Mucosa of gallbladder (tissue), 1 donor: ENCODE results near the gene ZDHHC14. TPM values are rescaled to one million over a fixed set of nuclear protein-coding genes. Genes with fewer than 3 reads are reported as not detected.
"Not testable (repeated sequence)": the region's sequence is repeated elsewhere in the genome, so short reads cannot be mapped to it uniquely, and the experiment has no call there.

ENCODE experiments used
- DNase-seq: peaks from one replicate; pipeline ENCODE4 v3.0.0-alpha.2; 2020; ENCODE audit warnings: low spot score
- total RNA-seq: library from RNA; stranded (reverse); gene quantifications from one replicate; pipeline ENCODE4 v1.2.1, GENCODE V29; 2021
- donor health status: DM: no; HTN: no; CAD: no.

The ZDHHC14 gene
- total RNA-seq, 1 donor from 2014 or later = 17.8 TPM

DNA sequence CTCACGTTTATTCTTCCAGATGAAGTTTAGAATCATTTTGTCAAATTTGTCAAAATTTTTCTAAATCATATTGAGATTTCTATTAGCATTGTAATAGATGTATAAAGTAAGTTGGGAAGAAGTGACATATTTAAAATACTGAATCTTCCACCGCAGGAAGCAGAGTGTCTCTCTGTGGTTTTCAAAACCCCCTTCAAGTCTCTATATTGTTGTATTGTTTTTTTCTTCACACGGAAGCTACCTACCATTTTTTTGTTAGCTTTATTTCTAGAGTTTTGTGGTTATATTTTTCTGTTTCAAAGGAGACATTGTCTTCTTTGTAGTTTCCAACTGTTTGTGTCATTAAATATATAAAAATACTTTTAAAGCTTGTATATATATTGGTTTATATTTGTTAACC lies 188.6 kb downstream of the ZDHHC14 start:
- DNase-seq = no peak

- no peak for DNase-seq
Measured at GRCh38 chr6:157570104-157570503, 189.1 kb downstream of the ZDHHC14 start.

GRCh38 chr6:157570752-157571151 lies 189.8 kb downstream of the ZDHHC14 start:
- no peak for DNase-seq

- DNase-seq = no peak
Measured at GRCh38 chr6:157571269-157571668, 190.3 kb downstream of the ZDHHC14 start.

DNA sequence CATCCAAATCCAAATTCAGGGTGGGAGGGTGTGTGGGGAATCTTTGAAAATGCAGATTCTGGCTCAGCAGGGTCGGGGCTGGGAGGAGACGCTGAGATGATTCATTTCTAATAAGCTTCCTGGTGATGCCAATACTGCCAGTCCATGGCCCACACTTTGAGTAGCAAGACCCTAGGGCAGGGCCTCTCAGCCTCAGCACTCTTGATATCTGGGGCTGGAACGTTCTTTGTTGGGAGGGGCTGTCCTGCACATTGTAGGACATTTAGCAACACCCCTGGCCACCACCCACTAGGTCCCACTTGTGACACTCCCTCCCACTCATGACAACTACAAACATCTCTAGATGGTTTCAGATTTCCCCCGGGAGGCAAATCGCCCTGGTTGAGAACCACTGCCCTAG lies 191.0 kb downstream of the ZDHHC14 start:
- no peak for DNase-seq

GRCh38 chr6:157574851-157575424 lies 193.9 kb downstream of the ZDHHC14 start:
- DNase-seq = no peak

GRCh38 chr6:157575436-157576145 lies 194.6 kb downstream of the ZDHHC14 start:
- DNase-seq = no peak

DNA sequence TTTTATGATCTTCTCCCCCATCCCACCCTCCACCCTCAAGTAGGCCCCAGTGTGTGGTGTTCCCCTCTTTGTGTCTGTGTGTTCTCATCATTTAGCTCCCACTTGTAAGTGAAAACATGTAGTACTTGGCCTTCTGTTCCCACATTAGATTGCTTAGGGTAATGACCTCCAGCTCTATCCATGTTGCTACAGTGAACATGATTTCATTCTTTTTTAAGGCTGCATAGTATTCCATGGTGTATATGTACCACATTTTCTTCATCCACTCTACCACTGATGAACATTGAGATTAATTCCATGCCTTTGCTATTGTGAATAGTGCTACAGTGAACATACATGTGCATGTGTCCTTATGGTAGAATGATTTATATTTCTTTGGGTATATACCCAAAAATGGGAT lies 196.0 kb downstream of the ZDHHC14 start:
- not testable (repeated sequence) for DNase-seq

DNA sequence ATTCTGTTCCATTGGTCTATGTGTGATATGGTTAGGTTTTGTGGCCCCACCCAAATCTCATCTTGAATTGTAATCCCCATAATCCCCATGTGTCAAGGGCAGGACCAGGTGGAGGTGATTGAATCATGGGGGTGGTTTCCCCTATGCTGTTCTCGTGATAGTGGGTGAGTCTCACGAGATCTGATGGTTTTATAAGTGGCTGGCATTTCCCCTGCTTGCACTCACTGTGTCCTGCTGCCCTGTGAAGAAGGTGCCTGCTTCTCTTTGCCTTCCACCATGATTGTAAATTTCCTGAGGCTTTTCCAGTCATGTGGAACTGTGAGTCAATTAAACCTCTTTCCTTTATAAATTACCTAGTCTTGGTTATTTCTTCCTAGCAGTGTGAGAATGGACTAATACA lies 197.5 kb downstream of the ZDHHC14 start:
- not testable (repeated sequence) for DNase-seq

DNA sequence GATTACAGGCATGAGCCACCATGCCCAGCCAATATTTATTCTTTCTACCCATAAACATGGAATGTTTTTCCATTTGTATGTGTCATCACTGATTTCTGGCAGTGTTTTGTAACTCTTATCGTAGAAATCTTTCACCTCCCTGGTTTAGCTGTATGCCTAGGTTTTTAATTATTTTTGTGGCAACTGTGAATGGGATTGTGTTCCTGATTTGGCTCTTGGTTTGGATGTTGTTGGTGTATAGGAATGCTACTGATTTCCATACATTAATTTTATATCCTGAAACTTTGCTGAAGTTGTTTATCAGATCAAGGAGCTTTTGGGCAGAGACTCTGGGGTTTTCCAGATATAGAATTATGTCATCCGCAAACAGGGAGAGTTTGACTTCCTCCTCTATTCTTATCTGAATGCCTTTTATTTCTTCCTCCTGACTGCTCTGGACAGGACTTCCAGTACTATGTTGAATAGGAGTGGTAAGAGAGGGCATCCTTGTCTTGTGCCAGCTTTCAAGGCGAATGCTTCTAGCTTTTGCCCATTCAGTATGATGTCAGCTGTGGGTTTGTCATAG lies 198.6 kb downstream of the ZDHHC14 start:
- DNase-seq = peak; percentile 34

- DNase-seq = no peak
Measured at GRCh38 chr6:157584036-157584435, 203.0 kb downstream of the ZDHHC14 start.

- no peak for DNase-seq
Measured at GRCh38 chr6:157585274-157586087, 204.5 kb downstream of the ZDHHC14 start.

DNA sequence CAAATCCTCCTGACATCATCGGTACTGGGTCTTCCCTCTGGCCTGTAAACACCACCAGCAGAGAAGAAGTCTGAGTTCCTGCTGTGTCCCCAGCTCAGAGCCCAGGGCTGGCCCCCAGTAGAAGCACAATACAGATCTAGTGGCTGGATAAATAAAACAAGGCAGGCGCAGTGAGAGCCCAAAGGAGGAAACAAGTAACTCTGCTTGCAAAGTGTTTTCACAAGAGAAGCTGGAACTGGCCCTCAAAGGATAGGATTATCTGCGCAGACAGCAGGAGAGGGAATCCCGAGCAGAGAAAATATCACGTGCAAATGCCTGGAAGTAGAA lies 205.1 kb downstream of the ZDHHC14 start:
- no peak for DNase-seq

DNA sequence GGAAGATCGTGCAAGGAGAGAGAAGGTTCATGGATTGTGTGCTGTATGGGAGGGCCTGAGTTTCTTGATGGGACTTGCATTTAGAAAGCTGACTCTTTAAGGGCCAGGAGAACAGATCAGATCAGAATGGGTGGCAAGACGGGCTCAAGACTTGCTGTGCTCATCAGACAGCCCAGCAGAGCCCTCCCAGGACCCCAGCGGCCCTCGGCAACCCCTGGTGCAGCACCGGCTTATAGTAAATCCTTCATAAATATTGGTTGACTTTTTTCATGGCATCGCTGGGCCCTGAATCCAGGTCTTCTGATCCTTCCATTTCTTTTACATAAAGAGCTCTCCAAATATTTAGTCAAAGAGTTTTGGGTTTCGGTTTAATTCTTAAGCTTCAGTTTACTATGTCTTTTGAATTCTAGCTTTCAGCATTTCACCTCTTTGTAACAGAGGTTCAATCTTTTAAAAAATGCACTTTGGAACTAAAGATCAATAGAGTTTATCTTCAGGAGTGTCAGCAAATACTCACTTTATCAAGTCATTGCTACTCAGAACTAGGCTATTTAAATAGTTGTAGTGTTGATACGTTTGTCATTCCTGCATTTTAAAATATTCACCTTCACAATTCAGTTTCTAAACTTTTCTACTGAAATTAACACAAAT lies 205.6 kb downstream of the ZDHHC14 start:
- DNase-seq = no peak

DNA sequence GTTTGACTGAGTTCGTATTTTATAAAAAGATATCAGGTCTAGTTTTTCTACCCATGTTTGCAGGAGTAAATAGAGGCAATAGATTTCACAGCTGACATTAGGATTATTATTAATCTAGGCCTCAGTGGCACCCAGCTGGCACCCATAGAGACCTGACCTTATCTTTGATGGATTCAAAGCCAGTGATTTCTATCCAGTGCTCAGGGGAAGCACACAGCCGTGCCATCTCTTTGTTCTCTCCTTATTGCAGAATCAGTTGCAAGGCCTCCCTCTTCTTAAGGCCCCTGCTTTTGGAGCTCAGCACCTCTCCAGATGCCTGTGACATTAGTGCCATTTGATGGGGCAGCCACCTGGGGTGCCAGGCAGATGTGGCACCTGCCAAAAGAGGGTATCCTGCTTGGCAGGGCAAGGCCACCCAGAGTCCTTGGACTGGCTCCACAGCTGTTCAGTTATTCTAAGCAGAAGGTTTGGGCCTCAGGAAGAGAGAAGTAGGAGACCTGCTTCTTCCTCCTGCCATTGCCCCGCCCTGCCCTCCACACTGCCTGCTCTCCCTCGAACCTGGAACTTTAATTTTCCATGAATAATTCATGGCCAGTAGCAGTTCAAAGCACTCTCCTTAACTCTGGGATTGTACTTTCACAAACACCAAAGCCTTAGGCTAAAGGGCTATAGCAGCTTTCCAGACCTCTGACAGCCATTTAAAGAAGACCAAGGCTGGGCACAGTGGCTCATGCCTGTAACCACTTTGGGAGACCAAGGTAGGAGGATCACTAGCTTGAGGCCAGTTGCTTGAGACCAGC lies 206.3 kb downstream of the ZDHHC14 start:
- no peak for DNase-seq

DNA sequence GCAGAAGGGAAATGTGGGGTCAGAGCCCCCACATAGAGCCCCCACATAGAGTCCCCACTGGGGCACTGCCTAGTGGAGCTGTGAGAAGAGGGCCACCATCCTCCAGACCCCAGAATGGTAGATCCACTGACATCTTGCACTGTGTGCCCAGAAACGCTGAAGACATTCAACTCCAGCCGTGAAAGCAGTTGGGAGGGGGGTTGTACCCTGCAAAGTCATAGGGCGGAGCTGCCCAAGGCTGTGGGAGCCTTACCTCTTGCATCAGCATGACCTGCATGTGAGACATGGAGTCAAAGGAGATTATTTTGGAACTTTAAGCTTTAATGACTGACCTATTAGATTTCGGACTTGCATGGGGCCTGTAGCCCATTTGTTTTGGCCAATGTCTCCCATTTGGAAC lies 209.7 kb downstream of the ZDHHC14 start:
- DNase-seq = not testable (repeated sequence)

DNA sequence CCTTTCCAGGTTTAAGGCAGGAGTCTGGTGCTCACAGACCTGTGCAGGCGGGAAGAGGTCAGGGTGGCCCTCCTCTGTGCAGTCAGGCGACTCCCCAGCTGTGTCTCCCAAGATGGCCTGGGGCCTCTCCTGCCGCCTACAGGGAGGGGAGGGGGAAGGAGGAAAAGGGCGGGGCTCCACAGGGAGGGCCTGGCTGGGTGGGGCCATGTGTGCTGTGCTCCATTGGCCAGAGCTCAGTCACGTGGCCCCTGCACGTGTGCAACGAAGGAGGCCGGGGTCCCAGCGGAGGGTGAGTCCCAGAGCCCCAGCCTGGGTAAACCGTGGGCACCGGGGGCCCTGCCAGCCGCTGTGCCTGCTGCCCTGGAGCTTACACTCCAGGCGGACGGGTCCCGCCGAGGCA lies 211.6 kb downstream of the ZDHHC14 start:
- DNase-seq = no peak

DNA sequence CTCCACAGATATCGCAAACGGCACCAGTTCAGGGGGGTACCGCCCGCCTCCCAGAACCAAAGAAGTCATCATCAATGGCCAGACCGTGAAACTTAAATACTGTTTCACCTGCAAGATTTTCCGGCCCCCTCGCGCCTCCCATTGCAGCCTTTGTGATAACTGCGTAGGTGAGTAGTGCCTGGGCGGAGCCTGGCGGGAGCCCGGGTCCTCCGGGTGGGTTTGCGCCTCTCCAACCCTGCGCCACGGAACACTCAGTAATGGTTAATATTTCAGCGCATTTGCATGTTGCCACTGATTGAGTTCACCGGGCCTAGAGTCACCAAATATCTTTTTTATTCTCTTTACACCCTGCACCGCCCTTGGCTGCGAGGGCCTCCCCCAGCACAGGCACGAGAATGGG lies 212.0 kb downstream of the ZDHHC14 start:
- DNase-seq = no peak

GRCh38 chr6:157593596-157593995 lies 212.6 kb downstream of the ZDHHC14 start:
- no peak for DNase-seq

GRCh38 chr6:157594292-157594691 lies 213.3 kb downstream of the ZDHHC14 start:
- no peak for DNase-seq

DNA sequence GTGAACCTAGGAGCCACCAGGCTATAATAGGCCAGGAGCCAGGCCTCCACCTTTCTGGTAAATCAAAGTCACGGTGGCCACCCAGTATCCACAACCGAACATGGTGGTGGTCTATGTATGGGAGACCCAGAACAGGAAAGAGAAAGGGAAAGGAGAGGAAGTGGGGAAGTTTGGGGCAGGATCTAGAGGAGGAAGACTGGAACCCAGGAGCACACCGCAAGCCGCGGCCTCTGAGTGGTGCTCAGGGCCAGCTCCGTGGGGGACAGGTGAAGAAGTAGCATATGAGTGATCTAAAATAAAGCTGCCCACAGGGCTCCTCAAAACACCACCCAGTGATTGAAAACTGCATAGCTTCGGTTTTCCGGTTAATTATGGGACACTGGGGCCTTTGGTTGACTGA lies 214.8 kb downstream of the ZDHHC14 start:
- no peak for DNase-seq
